IMR-90 (cell line): ENCODE data around the gene GLRX3.

Source experiments
- BHLHE40 ChIP-seq: fragments of 150-350 bp; IDR thresholded peaks from 2 replicates; pipeline ENCODE4 v1.6.1; 2016; ENCODE audit warnings: mild to moderate bottlenecking, low read depth, low read length
- CEBPB ChIP-seq: IDR thresholded peaks from 2 replicates; pipeline ENCODE4 v1.6.1; 2012; ENCODE audit warnings: low read depth, low read length, improper control_type of control experiment
- CTCF ChIP-seq: conservative IDR thresholded peaks from 2 replicates; pipeline ENCODE4 v1.5.1; 2012; ENCODE audit warnings: mild to moderate bottlenecking, low read depth, low read length, improper control_type of control experiment
- FOS ChIP-seq: fragments of 150-350 bp; IDR thresholded peaks from 2 replicates; pipeline ENCODE4 v1.6.1; 2016; ENCODE audit warnings: low read depth, low read length
- POLR2A ChIP-seq: IDR thresholded peaks from 2 replicates; pipeline ENCODE4 v1.6.1; 2012; ENCODE audit warnings: mild to moderate bottlenecking, low read depth, low read length
- RAD21 ChIP-seq: IDR thresholded peaks from 2 replicates; pipeline ENCODE4 v1.6.1; 2012; ENCODE audit warnings: low read length, improper control_type of control experiment
- RCOR1 ChIP-seq: IDR thresholded peaks from 2 replicates; pipeline ENCODE4 v1.6.1; 2012; ENCODE audit warnings: mild to moderate bottlenecking, low read length, improper control_type of control experiment; ENCODE audit not compliant: insufficient replicate concordance
- SMC3 ChIP-seq: fragments of 150-350 bp; IDR thresholded peaks from 2 replicates; pipeline ENCODE4 v1.6.1; 2016; ENCODE audit warnings: low read depth, mild to moderate bottlenecking, antibody characterized with exemption, low read length, moderate library complexity
- TF ChIP-seq, protein P1 (sequence below): fragments of 150-350 bp; IDR thresholded peaks from 2 replicates; pipeline ENCODE4 v1.6.1; 2016; ENCODE audit warnings: low read depth, mild to moderate bottlenecking, low read length, moderate library complexity, borderline replicate concordance
- TF ChIP-seq, protein P2 (sequence below): fragments of 150-350 bp; IDR thresholded peaks from 2 replicates; pipeline ENCODE4 v1.6.1; 2017; ENCODE audit warnings: mild to moderate bottlenecking, antibody characterized with exemption, low read length, low read depth

- no peak for TF ChIP-seq CTCF
- TF ChIP-seq, protein P1, sequence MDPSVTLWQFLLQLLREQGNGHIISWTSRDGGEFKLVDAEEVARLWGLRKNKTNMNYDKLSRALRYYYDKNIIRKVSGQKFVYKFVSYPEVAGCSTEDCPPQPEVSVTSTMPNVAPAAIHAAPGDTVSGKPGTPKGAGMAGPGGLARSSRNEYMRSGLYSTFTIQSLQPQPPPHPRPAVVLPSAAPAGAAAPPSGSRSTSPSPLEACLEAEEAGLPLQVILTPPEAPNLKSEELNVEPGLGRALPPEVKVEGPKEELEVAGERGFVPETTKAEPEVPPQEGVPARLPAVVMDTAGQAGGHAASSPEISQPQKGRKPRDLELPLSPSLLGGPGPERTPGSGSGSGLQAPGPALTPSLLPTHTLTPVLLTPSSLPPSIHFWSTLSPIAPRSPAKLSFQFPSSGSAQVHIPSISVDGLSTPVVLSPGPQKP, result no peak
- no peak for TF ChIP-seq CEBPB
- TF ChIP-seq FOS, result no peak
- no peak for TF ChIP-seq BHLHE40
- TF ChIP-seq SMC3, result no peak
- no peak for TF ChIP-seq POLR2A
- TF ChIP-seq RAD21, result no peak
- TF ChIP-seq RCOR1, result no peak
- TF ChIP-seq, protein P2, sequence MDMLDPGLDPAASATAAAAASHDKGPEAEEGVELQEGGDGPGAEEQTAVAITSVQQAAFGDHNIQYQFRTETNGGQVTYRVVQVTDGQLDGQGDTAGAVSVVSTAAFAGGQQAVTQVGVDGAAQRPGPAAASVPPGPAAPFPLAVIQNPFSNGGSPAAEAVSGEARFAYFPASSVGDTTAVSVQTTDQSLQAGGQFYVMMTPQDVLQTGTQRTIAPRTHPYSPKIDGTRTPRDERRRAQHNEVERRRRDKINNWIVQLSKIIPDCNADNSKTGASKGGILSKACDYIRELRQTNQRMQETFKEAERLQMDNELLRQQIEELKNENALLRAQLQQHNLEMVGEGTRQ, result no peak
Measured at GRCh38 chr10:130218181-130218641, 82.0 kb downstream of the GLRX3 start.
